ENCODE data around the gene PCBP3.
"Not testable (repeated sequence)": the region's sequence is repeated elsewhere in the genome, so short reads cannot be mapped to it uniquely, and the experiment has no call there.

PCBP3 gene

DNA sequence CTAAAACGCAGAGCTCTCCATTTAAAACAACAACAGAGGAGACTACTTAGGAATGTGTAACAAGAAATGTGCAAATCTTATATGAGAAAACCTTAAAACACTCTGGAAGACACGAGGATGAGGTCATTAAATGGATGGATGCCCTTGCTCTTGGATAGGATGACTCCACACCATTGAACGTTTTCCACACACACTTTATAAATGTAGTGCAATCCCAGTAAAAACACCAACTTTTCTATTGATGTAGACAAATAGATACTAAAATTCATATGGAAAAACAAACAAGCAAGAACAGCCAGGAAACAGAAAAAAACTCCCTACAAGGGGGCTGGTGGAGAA, 319.7 kb downstream of the PCBP3 start:
- intact Hi-C loops (cut with DNase I) = no loop called here
- DNase-seq = no peak

GRCh38 chr21:45964649-45965048, 321.1 kb downstream of the PCBP3 start:
- peak in 1 of 42 donors; percentile 6 for DNase-seq
- intact Hi-C loops (cut with DNase I) = no loop called here

- intact Hi-C loops (cut with DNase I) = no loop called here
- DNase-seq = no peak
Observed at GRCh38 chr21:45965084-45965809, 321.7 kb downstream of the PCBP3 start.

DNA sequence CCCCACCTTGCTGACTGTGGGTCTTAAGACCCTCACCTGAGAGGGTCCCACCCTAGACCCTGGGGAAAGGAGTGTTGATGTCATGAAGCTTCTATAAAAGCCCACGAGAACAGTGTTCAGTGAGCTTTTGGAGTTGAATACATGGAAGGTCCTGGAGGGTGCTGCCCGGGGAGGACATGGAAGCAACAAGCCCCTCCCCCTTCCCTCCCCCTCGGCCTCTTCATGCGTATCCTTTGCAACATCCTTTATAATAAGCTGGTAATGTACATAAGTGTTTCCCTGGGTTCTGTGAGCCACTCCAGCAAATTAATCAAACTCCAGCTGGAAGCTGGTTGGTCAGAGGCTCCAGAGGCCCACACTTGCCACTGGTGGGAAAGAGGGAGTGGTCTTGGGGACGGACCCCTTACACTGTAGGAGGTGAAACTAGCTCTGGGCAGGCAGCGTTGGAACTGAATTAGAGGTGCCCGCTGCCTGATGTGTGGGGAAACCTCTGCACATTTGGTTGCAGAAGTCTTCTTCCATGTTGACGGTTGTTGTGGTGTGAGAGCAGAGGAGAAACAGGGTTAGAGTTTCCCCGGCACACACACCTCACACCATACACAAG, 323.4 kb downstream of the PCBP3 start:
- DNase-seq = no peak
- intact Hi-C loops (cut with DNase I) = no loop called here

- intact Hi-C loops (cut with DNase I) = no loop called here
Observed at GRCh38 chr21:45969921-45970673, 326.6 kb downstream of the PCBP3 start.

GRCh38 chr21:45970674-45971615, 327.4 kb downstream of the PCBP3 start:
- intact Hi-C loops (cut with DNase I) = no loop called here
- DNase-seq = peak in 29 of 42 donors; percentile 32 to 81 (median 50)

More at GRCh38 chr21:45969921-45970673, 326.6 kb downstream of the PCBP3 start:
- peak in 1 of 42 donors; percentile 7 for DNase-seq

DNA sequence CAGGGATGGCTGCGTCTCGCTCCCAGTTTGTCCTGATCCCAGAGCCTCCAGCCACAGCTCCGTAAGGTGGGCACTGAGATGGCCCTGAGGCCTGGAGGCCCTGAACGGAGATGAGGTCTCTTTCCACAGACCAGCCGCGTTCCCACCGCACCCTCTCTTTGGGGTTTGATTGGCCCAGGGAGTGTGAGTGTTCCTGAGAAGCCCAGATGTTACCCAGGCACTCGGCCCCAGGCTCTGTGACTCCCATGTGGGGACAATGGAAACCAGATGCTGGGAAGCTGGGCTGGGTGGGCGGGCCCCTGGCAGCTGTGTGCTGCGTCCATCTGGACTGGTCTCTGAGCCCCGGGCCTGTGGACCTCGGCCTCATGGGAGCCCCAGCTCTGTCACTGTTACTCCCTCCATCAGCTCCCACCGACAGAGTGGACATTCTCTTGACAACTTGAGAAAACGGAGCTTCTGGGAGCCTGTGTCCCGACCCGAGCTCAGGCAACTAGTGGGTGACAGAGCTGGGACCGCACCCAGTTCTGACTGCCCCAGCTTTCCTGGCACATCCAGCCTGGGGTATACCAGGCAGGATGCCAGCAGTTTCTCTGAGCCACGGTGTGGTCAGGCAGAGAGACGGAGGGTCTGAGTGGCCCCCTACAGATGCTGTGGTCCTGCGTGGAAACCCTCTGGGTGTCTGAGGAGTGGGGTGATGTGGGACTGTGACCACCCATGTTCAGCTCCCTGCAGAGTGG, 328.3 kb downstream of the PCBP3 start:
- intact Hi-C loops (cut with DNase I) = no loop called here
- DNase-seq = peak in 3 of 42 donors; percentile 10 to 34 (median 12)

- intact Hi-C loops (cut with DNase I) = no loop called here
- no peak for DNase-seq
Observed at GRCh38 chr21:45972353-45972715, 328.8 kb downstream of the PCBP3 start.

GRCh38 chr21:45972716-45973474, 329.4 kb downstream of the PCBP3 start:
- intact Hi-C loops (cut with DNase I) = no loop called here
- peak in 3 of 42 donors; percentile 10 to 32 (median 11) for DNase-seq

- intact Hi-C loops (cut with DNase I) = no loop called here
- peak; percentile 46 to 87 (median 68) for DNase-seq
Observed at GRCh38 chr21:45973475-45974072, 330.0 kb downstream of the PCBP3 start.

DNA sequence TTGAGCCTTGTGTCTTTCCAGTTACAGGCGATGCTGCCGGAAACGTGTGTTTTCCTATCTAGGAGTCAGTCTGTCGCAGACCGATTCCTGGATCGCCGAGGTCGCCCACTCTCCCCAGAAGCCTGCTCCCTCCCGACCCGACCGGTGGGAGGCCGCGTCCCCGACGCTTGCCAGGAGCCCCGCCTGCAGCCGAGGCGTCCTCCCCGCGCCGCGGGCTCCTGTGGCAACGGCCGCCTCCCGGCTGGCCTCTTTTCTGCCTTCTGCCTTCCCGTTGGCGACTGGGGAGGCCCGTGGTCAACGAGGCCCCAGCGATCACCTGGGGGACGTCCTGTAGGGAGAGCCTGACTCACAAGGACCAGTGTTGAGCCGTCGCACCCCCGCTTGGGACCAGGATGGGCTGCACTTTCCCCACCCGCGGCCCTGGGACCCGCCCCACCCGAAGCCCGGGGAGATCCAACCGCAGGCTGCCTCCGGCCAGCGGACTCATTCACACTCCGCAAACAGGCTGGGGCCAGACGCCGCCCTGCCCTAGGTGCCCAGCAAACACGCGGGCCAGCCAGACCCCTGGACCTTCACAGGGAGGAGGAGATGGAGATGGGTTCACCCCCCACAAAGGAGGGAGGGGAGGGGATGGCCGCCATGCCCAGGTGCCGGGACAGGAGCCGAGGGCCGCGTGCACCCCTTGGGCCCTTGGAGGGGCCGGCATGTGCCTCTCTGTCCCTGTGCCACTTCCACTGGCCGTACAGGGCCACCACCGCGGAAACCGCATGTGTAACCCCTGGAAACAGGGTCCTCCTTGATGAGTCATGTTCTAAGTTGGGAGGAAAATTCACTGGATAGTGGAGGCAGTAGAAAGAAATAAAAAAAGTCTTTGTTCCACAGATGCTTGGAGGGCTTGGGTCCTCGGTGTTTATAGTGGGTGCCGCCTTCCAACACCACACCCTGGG, 330.8 kb downstream of the PCBP3 start:
- intact Hi-C loops (cut with DNase I) = no loop called here
- DNase-seq = peak in 8 of 42 donors; percentile 13 to 51 (median 28)

- DNase-seq = peak in 2 of 42 donors; percentile 9 to 33
- intact Hi-C loops (cut with DNase I) = no loop called here
Observed at GRCh38 chr21:45975020-45975666, 331.6 kb downstream of the PCBP3 start.

DNA sequence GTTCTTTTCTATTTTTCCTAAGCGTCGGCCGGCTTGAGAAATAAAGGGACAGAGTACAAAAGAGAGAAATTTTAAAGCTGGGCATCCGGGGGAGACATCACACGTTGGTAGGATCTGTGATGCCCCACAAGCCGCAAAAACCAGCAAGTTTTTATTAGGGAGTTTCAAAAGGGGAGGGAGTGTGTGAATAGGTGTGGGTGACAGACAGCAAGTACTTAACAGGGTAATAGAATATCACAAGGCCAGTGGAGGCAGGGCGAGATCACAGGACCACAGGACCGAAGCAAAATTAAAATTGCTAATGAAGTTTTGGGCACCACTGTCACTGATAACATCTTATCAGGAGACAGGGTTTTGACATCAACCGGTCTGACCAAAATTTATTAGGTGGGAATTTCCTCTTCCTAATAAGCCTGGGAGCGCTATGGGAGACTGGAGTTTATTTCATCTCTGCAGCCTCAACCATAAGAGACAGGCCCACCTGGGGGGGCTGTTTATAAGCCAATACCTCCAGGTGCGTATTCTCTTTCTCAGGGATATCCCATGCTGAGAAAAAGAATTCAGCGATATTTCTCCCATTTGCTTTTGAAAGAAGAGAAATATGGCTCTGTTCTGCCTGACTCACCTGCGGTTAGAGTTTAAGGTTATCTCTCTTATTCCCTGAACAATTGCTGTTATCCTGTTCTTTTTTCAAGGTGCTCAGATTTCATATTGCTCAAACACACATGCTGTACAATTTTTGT, 332.3 kb downstream of the PCBP3 start:
- DNase-seq; intact Hi-C loops (cut with DNase I): not testable (repeated sequence)

GRCh38 chr21:45976701-45977311, 333.3 kb downstream of the PCBP3 start:
- intact Hi-C loops (cut with DNase I) = no loop called here
- DNase-seq = no peak

DNA sequence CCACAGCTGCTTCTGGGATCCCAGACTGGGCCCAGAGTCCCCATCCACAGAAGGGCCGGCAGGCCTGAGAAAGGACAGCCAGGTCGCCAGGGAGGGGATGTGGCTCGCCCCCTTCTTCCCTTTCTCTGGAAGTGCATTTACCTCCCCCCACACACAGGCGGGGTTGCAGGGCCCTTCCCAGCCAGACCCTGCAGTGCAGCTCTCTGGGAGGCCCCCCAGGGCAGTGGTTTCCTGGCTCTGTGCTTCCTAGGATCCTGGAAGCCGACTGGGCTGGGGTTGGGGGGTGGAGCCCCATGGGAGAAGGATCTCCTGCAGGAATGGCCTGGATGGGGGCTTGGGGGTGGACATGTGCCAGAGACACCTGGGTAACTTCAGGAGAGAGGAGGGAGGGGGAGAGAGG, 333.9 kb downstream of the PCBP3 start:
- no peak for DNase-seq
- intact Hi-C loops (cut with DNase I) = no loop called here

Data from head of caudate nucleus (tissue), 42 donors.